ENCODE data around the gene MB. TPM values are rescaled to one million over a fixed set of nuclear protein-coding genes. Genes with fewer than 3 reads are reported as not detected.
A peak's percentile ranks its signal among the peaks of the same experiment; 100 is the strongest.

MB gene
- total RNA-seq, 2 experiments from 2014 or later, result not detected

- BruUV-seq (replicated peaks), result no TSS peak
- no peak overlapping the region for H2AFZ ChIP-seq (ENCODE audit: low read length)
- H3K4me3 ChIP-seq (ENCODE audit: low read depth, low read length, poor library complexity, severe bottlenecking), result peak overlapping the region; percentile 27
- TF ChIP-seq CTCF (conservative IDR thresholded peaks at IDR 0.05; ENCODE audit: low read length) (no peak), EZH2phosphoT487 (IDR thresholded peaks at IDR 0.05; ENCODE audit: borderline replicate concordance, low read depth, low read length) (no peak)
- H3K4me2 ChIP-seq (ENCODE audit: low read length), result peak overlapping the region; percentile 51
- ChIA-PET CTCF (ENCODE audit: unreplicated experiment) (no interaction called here), POLR2A (interaction anchor here (0.5 to 1.9 kb wide), 2 partner anchors 11 to 16 kb away, joined by 3 to 4 read pairs; no protein-coding TSS in a partner anchor)
- DNase-seq (ENCODE audit: low spot score), result peak; percentile 77
- H4K20me1 ChIP-seq (ENCODE audit: insufficient read depth, low read length), result no peaks in the 10 kb centered on the region
- no peaks in the 10 kb centered on the region for H3K9me2 ChIP-seq (ENCODE audit: insufficient read depth, low read length)
- intact Hi-C loops (cut with micrococcal nuclease; ENCODE audit: unreplicated experiment), result no loop called here
- peak overlapping the region; percentile 90 for H3K27ac ChIP-seq (ENCODE audit: low read depth, low read length, poor library complexity, severe bottlenecking)
- H3K9me3 ChIP-seq (ENCODE audit: low read length), result peaks cover 48% of the 10 kb centered on the region
- H3K4me1 ChIP-seq (ENCODE audit: insufficient read depth, low read length, poor library complexity, severe bottlenecking), result peaks cover 27% of the 10 kb centered on the region
- H3K79me2 ChIP-seq (ENCODE audit: insufficient read depth, low read depth, low read length), result peaks cover 9% of the 10 kb centered on the region; the same call in 1 of the 2 replicates
- H3K36me3 ChIP-seq (ENCODE audit: insufficient read depth, low read length), result peaks cover 96% of the 10 kb centered on the region
Observed at GRCh38 chr22:35660291-35661127, 43.4 kb upstream of the MB start.

GRCh38 chr22:35657571-35658312 is 40.6 kb upstream of the MB start:
- peaks cover 18% of the 10 kb centered on the region; the same call in 1 of the 2 replicates for H3K79me2 ChIP-seq (ENCODE audit: insufficient read depth, low read depth, low read length)
- H3K9me3 ChIP-seq (ENCODE audit: low read length), result peaks cover 34% of the 10 kb centered on the region; the same call in 1 of the 2 replicates
- H2AFZ ChIP-seq (ENCODE audit: low read length), result no peak overlapping the region
- no peaks in the 10 kb centered on the region for H3K9me2 ChIP-seq (ENCODE audit: insufficient read depth, low read length)
- no peak overlapping the region for H3K4me3 ChIP-seq (ENCODE audit: low read depth, low read length, poor library complexity, severe bottlenecking)
- BruUV-seq (replicated peaks), result no TSS peak
- ChIA-PET CTCF (ENCODE audit: unreplicated experiment) (no interaction called here), POLR2A (no interaction called here)
- no peak overlapping the region for H3K27ac ChIP-seq (ENCODE audit: low read depth, low read length, poor library complexity, severe bottlenecking)
- H3K4me1 ChIP-seq (ENCODE audit: insufficient read depth, low read length, poor library complexity, severe bottlenecking), result peaks cover 27% of the 10 kb centered on the region
- intact Hi-C loops (cut with micrococcal nuclease; ENCODE audit: unreplicated experiment), result no loop called here
- TF ChIP-seq CTCF (conservative IDR thresholded peaks at IDR 0.05; ENCODE audit: low read length) (no peak), EZH2phosphoT487 (IDR thresholded peaks at IDR 0.05; ENCODE audit: borderline replicate concordance, low read depth, low read length) (no peak)
- no peak for DNase-seq (ENCODE audit: low spot score)
- H3K36me3 ChIP-seq (ENCODE audit: insufficient read depth, low read length), result peaks cover 92% of the 10 kb centered on the region
- H3K4me2 ChIP-seq (ENCODE audit: low read length), result no peak overlapping the region
- no peaks in the 10 kb centered on the region for H4K20me1 ChIP-seq (ENCODE audit: insufficient read depth, low read length)

Measured in OCI-LY7 (cell line).